GM19023 (cell line): ENCODE data around the gene IQGAP2.
"Not testable (repeated sequence)": the region's sequence is repeated elsewhere in the genome, so short reads cannot be mapped to it uniquely, and the experiment has no call there.

Experiments used
- ATAC-seq: cut with Tn5 transposase; IDR thresholded peaks from one replicate; pipeline ENCODE4 v1.9.1; 2021; ENCODE audit warnings: mild to moderate bottlenecking, moderate library complexity; ENCODE audit not compliant: unreplicated experiment

Gene IQGAP2

GRCh38 chr5:76600716-76601115 lies 197.6 kb downstream of the IQGAP2 start:
- ATAC-seq: no peak

GRCh38 chr5:76601470-76601869 lies 198.4 kb downstream of the IQGAP2 start:
- no peak for ATAC-seq

GRCh38 chr5:76602094-76602726 lies 199.1 kb downstream of the IQGAP2 start:
- ATAC-seq: no peak

DNA sequence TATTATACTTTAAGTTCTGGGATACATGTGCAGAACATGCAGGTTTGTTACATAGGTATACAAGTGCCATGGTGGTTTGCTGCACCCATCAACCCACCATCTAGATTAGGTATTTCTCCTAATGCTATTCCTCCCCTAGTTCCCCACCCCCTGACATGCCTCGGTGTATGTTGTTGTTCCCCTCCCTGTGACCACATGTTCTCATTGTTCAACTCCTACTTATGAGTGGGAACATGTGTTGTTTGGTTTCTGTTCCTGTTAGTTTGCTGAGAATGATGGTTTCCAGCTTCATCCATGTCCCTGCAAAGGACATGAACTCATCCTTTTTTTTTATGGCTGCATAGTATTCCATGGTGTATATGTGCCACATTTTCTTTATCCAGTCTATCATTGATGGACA lies 200.9 kb downstream of the IQGAP2 start:
- ATAC-seq: not testable (repeated sequence)

DNA sequence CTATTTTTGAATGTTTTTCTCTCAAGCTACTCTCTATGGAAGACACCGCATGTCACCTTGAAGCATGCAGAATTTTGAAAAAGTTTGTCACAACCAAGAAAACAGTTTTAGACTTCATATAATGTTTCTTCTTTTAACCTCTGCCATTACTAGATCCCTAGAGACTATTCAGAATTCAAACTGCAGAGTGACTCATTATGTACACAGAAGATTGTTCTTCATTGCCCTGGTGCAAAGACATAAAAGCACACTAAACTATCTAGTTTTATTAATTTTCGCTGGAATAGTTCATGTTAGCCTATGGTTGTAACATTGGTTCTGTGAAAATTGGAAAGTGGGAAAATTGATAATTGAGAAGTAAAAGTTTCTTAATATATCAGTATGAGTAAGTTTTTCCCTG lies 201.8 kb downstream of the IQGAP2 start:
- no peak for ATAC-seq

DNA sequence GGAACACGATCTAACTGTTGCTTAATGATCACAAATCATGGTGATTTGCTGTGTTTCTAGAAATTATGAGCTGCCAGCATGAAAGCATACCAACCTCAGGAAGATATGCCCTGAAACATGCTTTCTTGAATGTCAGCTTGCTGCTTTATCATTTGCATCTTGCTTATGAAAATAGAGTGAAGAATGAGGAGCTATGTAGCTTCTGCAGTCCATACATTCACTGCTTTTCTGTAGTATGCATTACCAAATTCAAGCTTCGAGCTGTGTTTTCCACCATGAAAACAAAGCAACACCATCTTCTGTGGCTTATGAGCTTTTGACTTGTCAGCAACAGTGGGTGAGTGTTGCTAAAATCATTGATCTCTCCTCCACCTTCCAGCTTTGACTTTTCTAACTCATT lies 203.6 kb downstream of the IQGAP2 start:
- no peak for ATAC-seq

DNA sequence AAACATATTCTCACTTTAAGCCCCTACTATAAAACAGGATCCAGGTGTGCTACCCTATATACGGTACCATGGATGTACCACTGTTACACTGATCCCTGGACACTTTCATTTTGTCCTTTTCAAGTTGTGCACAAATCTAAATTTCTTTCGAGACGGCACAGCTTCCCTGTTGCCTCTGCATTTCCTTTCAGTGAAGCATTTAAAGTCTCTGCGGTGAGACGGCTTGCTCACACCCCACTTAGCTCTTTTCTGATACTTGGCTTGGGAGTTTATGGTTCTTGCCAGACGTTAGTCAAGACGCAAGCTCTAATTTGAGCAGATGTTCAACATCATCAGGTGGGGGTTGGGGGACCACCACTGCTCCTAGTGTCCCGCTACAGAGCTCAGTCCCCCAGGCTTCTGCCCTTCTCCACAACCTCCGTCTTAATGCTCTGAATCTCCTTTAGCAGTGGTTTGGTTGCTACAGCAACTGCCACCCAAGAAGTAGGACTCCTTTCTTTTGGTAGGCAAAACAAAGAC lies 204.3 kb downstream of the IQGAP2 start:
- no peak for ATAC-seq

DNA sequence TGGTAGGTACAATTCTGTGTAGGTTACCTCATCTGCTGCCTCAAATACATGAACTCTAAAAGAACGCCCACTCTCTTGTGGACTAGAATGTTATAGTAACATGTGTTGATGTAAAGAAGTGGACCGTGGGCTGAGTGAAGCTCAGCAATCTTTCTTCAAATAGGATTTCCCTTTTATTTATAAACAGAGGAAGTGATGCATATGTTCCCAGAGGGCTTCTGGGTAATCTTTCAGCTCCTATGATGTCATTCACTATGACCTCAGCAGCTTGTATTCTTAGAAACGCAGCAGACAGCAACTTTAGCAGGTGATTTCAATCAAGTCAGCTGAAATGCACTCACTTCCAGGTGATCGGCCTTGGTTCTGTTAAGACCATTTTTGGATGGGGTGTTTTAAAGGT lies 205.7 kb downstream of the IQGAP2 start:
- ATAC-seq: no peak

DNA sequence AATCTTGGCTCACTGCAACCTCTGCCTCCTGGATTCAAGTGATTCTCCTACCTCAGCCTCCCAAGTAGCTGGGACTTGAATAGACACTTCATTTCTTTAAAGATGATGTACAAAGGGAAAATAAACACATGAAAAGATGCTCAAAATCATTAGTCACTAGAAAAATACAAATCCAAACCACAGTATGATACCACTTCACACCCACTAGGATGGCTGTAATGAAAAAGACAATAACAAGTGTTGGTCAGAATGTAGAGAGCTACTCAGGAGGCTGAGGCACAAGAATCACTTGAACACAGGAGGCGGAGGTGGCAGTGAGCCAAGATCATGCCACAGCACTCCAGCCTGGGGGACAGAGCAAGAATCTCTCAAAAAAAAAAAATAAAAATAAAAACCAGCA lies 207.1 kb downstream of the IQGAP2 start:
- ATAC-seq: no peak

DNA sequence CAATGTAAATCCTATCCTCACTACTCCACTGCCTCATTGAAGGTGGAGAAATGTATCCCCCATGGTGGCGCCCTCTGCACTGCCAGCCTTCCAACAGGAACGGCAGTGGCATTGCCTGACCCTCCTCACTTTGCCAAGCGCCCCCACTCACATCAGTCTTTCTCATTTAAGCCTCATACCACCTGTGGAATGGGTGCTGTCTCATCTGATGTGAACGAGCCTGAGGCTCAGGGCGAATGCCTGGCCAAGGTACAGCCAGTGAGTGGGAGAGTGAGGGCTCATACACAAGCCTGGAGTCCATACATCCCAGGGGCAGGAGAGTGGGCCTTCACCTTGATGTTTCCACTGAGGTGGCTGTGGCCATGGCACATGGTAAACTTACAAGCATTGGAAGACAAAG lies 209.9 kb downstream of the IQGAP2 start:
- ATAC-seq: no peak

DNA sequence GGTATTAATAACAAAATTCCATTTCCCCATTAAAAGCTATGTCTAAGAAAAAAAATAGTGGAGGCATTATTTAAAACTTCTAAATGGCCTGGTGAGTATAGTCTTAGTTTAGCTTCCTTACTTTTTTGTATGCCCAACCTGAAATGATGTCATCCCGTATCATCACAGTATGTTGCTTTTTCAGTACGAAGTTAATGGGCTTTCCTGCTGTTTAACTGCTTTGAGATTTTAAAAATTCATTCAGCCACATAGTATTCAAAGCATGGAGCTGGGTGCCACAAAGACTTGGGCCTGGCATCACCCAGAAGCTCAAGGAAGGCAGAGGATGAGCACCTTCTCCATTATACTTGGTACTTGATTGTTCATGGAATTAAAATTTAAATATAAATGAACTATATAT lies 212.7 kb downstream of the IQGAP2 start:
- ATAC-seq: no peak

DNA sequence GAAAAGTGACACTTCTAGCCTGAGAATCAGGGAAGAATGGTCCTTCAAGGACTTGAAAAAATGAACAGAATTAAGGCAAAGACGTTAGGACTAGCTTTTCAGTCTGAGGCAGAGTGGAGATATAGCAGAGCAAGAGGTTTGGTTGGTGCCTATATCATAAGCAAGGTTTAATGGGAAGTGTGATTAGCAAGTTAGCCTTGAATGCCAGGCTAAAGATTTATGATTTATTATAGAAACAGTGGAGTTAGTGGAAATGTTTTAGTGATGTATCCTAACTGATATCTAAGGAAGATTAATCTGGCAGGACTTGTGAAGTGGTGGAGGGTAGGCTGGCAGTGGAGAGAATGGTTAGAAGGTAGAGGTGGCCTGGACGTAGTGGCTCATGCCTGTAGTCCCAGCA lies 213.1 kb downstream of the IQGAP2 start:
- ATAC-seq: no peak

- no peak for ATAC-seq
These were observed 214.1 kb downstream of the IQGAP2 start for GRCh38 chr5:76617229-76617628.

DNA sequence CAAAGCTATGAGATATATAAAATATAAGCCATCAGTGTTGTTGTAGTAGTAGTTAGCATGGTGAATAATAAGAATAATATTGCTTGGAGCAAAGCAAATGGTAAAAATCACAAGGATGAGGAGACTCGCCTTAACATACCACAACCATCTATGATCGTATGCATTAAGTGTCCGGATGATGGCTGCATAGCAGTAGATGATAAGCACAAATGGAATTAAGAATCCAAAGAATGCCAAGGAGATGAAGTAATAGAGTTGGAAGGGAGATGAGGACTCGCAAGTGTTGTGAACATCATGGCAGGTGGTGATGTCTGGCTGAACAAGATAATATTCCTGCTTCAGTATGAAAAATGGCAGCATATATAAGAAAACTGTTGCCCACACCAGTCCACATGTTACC lies 214.6 kb downstream of the IQGAP2 start:
- ATAC-seq: no peak

DNA sequence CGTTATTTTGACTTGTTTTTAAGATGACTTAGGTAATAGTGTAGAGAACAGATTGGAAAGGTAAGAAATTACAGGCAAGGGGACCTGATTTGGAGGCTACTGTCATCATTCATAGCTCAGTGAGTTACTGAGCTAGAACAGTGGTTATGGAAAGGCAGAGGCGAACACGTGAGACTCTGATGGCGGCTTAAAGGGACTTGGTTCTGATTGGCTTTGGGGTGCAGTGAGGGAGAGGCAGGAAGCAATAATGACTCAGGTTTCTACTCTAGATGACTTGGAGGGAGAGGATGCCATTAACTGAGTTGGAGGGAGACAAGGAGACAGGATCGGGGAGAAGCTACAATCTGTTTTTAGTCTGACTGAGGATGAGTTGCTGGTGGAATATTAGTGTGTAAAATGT lies 217.1 kb downstream of the IQGAP2 start:
- ATAC-seq: no peak

DNA sequence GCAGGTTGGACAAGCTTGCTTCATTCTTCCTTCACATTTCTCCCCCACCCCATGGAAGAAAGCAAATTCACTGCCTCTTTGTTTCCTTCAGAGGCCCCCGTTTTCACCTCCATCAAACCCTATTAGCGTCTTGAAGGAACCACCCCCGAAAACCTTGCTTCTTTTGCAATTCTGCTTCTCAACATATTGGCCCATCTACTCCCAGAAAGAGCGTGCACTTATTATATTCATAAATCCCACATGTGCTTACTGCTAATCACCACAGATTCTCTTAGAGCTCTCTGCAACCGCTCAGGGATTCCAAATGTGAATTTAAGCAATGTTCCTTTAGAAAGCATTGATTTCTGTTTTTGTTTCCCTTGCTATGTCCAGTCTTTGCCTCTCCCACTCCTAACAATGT lies 219.0 kb downstream of the IQGAP2 start:
- ATAC-seq: no peak

- no peak for ATAC-seq
These were observed 220.0 kb downstream of the IQGAP2 start, which contains the start of gene F2RL2 for GRCh38 chr5:76622973-76623596. Gene F2RL2, minus strand, starts transcription at chr5:76623403. Its CDS starts 173 bp downstream, at chr5:76623230.

DNA sequence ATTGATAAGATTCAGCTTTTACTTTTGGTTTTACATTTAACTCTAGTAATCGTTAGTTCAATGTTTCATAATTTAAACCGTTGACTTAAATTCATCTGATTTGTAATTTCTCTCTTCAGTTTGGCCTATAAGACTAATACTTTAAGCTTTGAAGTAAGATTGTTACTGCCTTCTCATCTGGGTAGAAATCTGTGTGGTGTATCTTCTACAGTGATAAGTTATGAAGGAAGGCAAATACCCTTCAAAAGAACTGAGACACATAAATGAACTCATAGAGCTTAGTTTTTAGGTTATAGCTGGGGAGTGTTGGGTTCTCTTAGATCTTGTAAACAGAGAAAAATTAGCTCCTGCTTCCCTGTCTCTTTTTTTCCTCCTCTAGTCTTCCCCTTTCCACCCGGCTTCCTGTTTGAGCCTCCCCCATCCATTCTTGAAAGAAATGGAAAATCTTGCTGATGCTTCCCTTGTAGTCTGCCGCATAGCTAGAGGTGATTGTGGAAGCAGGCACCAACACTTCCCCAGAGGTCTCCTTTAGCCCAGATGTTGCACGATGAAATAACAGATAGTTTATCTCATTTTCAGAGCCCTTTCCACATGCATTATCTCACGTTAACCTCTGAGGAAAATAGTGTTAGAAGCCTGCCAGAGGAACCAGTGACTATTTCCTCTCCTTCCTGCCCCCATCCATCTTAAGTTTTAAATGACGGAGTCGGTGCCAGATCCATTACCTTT lies 222.2 kb downstream of the IQGAP2 start:
- ATAC-seq: no peak

GRCh38 chr5:76626738-76627137 lies 223.7 kb downstream of the IQGAP2 start:
- no peak for ATAC-seq

DNA sequence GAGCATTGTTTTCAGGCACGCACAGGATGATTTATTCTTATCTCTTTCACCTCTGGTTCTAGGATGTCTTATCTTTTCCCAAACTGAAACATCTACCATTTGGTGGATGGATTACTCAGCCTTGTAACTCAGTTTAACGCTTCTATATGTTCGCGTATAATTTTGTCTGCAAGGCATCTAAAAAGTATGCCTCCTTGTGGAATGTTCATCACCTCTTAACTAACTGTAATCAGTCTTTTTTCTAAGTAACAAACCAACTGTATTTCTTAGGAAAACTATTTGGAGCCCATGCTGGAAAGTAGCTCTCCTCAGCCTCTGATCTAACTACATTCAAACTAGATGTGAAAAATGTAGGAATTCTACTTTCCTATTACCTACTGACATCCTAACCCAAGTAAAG lies 231.6 kb downstream of the IQGAP2 start:
- ATAC-seq: no peak

GRCh38 chr5:76637490-76637889 lies 234.4 kb downstream of the IQGAP2 start:
- no peak for ATAC-seq

GRCh38 chr5:76638479-76638878 lies 235.4 kb downstream of the IQGAP2 start:
- ATAC-seq: no peak
